ENCODE measurements around the gene RPS3A. TPM values are rescaled to one million over a fixed set of nuclear protein-coding genes. Genes with fewer than 3 reads are reported as not detected.

The RPS3A gene
- total and polyA plus RNA-seq, 2 of the 13 experiments (the other 11 are each of a cell fraction or from before 2014, with no cell fraction given), result 3,332 to 3,626 TPM

DNA sequence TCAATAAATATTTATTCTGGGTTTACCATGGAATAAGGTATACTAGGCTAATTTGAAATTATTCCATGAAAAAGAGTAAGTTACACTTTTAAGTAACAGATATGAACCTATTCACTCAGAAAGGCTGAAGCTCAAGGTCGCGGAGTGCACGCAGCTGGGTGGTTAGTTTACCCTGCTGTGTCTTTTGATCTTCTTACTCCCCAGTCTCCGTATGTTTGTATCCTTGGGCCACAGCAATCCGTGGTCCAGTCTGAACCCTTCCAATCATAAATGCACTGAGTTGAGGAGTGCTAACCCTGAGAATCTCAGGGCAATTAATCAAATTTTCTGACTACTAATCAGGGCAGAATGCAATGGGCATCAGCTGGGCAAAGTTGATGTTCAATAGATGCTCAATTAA, 33.9 kb downstream of the RPS3A start (continued):
- TF ChIP-seq HMGXB3 (CRISPR knock-in tag; IDR thresholded peaks at IDR 0.05; ENCODE audit: borderline replicate concordance) (no peak), RXRA (CRISPR knock-in tag; IDR thresholded peaks at IDR 0.05) (no peak), ZNF784 (CRISPR knock-in tag; IDR thresholded peaks at IDR 0.05; ENCODE audit: borderline replicate concordance) (no peak), BRD4 (CRISPR knock-in tag; IDR thresholded peaks at IDR 0.05) (no peak), PPARG (CRISPR knock-in tag; conservative IDR thresholded peaks at IDR 0.05) (no peak), HNF4A (CRISPR knock-in tag; IDR thresholded peaks at IDR 0.05) (peak; percentile 50; the same call in 1 of the 2 replicates), ZNF768 (CRISPR knock-in tag; IDR thresholded peaks at IDR 0.05) (no peak), TBX2 (CRISPR knock-in tag; IDR thresholded peaks at IDR 0.05; ENCODE audit: borderline replicate concordance) (no peak), TRAFD1 (CRISPR knock-in tag; IDR thresholded peaks at IDR 0.05; ENCODE audit: borderline replicate concordance) (no peak), ZNF788 (CRISPR knock-in tag; IDR thresholded peaks at IDR 0.05; ENCODE audit: borderline replicate concordance) (no peak)
- TF ChIP-seq, protein P1, sequence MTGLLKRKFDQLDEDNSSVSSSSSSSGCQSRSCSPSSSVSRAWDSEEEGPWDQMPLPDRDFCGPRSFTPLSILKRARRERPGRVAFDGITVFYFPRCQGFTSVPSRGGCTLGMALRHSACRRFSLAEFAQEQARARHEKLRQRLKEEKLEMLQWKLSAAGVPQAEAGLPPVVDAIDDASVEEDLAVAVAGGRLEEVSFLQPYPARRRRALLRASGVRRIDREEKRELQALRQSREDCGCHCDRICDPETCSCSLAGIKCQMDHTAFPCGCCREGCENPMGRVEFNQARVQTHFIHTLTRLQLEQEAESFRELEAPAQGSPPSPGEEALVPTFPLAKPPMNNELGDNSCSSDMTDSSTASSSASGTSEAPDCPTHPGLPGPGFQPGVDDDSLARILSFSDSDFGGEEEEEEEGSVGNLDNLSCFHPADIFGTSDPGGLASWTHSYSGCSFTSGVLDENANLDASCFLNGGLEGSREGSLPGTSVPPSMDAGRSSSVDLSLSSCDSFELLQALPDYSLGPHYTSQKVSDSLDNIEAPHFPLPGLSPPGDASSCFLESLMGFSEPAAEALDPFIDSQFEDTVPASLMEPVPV (CRISPR knock-in tag; IDR thresholded peaks at IDR 0.05), result no peak
- TF ChIP-seq, protein P2, sequence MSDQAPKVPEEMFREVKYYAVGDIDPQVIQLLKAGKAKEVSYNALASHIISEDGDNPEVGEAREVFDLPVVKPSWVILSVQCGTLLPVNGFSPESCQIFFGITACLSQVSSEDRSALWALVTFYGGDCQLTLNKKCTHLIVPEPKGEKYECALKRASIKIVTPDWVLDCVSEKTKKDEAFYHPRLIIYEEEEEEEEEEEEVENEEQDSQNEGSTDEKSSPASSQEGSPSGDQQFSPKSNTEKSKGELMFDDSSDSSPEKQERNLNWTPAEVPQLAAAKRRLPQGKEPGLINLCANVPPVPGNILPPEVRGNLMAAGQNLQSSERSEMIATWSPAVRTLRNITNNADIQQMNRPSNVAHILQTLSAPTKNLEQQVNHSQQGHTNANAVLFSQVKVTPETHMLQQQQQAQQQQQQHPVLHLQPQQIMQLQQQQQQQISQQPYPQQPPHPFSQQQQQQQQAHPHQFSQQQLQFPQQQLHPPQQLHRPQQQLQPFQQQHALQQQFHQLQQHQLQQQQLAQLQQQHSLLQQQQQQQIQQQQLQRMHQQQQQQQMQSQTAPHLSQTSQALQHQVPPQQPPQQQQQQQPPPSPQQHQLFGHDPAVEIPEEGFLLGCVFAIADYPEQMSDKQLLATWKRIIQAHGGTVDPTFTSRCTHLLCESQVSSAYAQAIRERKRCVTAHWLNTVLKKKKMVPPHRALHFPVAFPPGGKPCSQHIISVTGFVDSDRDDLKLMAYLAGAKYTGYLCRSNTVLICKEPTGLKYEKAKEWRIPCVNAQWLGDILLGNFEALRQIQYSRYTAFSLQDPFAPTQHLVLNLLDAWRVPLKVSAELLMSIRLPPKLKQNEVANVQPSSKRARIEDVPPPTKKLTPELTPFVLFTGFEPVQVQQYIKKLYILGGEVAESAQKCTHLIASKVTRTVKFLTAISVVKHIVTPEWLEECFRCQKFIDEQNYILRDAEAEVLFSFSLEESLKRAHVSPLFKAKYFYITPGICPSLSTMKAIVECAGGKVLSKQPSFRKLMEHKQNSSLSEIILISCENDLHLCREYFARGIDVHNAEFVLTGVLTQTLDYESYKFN (CRISPR knock-in tag; conservative IDR thresholded peaks at IDR 0.05), result 0 out of 2 replicates have a peak, but pooled peaks have one; percentile 29
- TF ChIP-seq, protein P3, sequence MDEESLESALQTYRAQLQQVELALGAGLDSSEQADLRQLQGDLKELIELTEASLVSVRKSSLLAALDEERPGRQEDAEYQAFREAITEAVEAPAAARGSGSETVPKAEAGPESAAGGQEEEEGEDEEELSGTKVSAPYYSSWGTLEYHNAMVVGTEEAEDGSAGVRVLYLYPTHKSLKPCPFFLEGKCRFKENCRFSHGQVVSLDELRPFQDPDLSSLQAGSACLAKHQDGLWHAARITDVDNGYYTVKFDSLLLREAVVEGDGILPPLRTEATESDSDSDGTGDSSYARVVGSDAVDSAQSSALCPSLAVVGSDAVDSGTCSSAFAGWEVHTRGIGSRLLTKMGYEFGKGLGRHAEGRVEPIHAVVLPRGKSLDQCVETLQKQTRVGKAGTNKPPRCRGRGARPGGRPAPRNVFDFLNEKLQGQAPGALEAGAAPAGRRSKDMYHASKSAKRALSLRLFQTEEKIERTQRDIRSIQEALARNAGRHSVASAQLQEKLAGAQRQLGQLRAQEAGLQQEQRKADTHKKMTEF (CRISPR knock-in tag; IDR thresholded peaks at IDR 0.05), result no peak
